22Rv1 (cell line): Measurements from ENCODE around the gene GFOD1.

Source experiments
- CTCF ChIP-seq: fragments of 450-650 bp; IDR thresholded peaks from 2 replicates; pipeline ENCODE4 v1.5.1; 2017; ENCODE audit warnings: mild to moderate bottlenecking
- ZFX ChIP-seq: fragments of 450-650 bp; IDR thresholded peaks from 2 replicates; pipeline ENCODE4 v1.6.1; 2017; ENCODE audit warnings: antibody characterized with exemption, borderline replicate concordance

- TF ChIP-seq CTCF (no peak), ZFX (no peak)
Measured at GRCh38 chr6:13480631-13481501, 6.5 kb downstream of the GFOD1 start.
